Neural crest cell (in vitro differentiated cells): ENCODE results near the gene ATP8B1. TPM values are rescaled to one million over a fixed set of nuclear protein-coding genes. Genes with fewer than 3 reads are reported as not detected.

Experiments used
- DNase-seq: peaks from one replicate; pipeline ENCODE4 v3.0.0; 2021; ENCODE audit warnings: low read depth, mixed read lengths, low spot score
- H3K27ac Mint-ChIP-seq: one replicate; pipeline ENCODE4 v1.8.0; 2021; ENCODE audit warnings: mild to moderate bottlenecking, mixed read lengths; ENCODE audit not compliant: unreplicated experiment
- H3K27me3 Mint-ChIP-seq: 2 replicates; pipeline ENCODE4 v1.8.0; 2021; ENCODE audit warnings: low read depth, mild to moderate bottlenecking, mixed read lengths
- H3K36me3 Mint-ChIP-seq: 2 replicates; pipeline ENCODE4 v1.8.0; 2021; ENCODE audit warnings: low read depth, mild to moderate bottlenecking, mixed read lengths
- H3K4me1 Mint-ChIP-seq: 2 replicates; pipeline ENCODE4 v1.8.0; 2021; ENCODE audit warnings: mixed read lengths
- H3K4me3 Mint-ChIP-seq: one replicate; pipeline ENCODE4 v1.8.0; 2021; ENCODE audit warnings: mild to moderate bottlenecking, mixed read lengths
- H3K9me3 Mint-ChIP-seq: 2 replicates; pipeline ENCODE4 v1.8.0; 2021; ENCODE audit warnings: mixed read lengths
- CTCF ChIP-seq: fragments of 200-600 bp; sonication (generic); conservative IDR thresholded peaks from 2 replicates; pipeline ENCODE4 v1.5.0; 2021; ENCODE audit warnings: antibody characterized with exemption, mild to moderate bottlenecking
- total RNA-seq: library from RNA; stranded (reverse); gene quantifications from 2 replicates; pipeline ENCODE4 v1.2.1, GENCODE V29; 2021

Gene ATP8B1
- total RNA-seq, 1 donor from 2014 or later, result 0.05 TPM

GRCh38 chr18:57715073-57715472 lies 88.0 kb downstream of the ATP8B1 start:
- Mint-ChIP-seq H3K27ac (no peak overlapping the region), H3K27me3 (no peaks in the 10 kb centered on the region), H3K4me3 (no peak overlapping the region), H3K4me1 (peaks cover 25% of the 10 kb centered on the region), H3K9me3 (peaks cover 13% of the 10 kb centered on the region), H3K36me3 (peaks cover 16% of the 10 kb centered on the region)
- no peak for DNase-seq
- TF ChIP-seq CTCF, result no peak

- H3K27ac Mint-ChIP-seq, result peak overlapping the region; percentile 20
Observed at GRCh38 chr18:57710226-57710625, 92.9 kb downstream of the ATP8B1 start.

DNA sequence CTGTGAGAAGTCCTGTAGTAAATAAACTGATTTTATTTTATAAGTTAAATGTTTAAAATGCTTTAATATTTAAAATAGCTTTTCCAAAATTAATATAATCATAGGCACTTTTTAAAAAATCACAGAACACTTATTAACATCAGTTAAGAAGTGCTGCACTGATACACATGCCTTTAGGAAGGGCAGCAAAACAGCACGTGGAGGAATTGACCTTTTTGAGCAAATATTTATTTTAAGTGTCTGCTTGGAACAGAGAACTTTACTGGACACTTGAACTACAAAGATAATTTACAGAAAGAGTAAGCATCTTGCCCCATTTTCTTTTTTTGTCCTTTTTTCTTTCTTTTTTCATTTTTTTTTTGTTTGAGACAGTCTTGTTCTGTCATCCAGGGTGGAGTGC lies 93.8 kb downstream of the ATP8B1 start:
- no peak for DNase-seq
- H3K27me3 Mint-ChIP-seq, result no peaks in the 10 kb centered on the region
- no peak overlapping the region for H3K27ac Mint-ChIP-seq
- H3K36me3 Mint-ChIP-seq, result no peaks in the 10 kb centered on the region
- peaks cover 25% of the 10 kb centered on the region for H3K4me1 Mint-ChIP-seq
- no peaks in the 10 kb centered on the region for H3K9me3 Mint-ChIP-seq
- TF ChIP-seq CTCF, result no peak
- no peak overlapping the region for H3K4me3 Mint-ChIP-seq

More at GRCh38 chr18:57710226-57710625, 92.9 kb downstream of the ATP8B1 start:
- no peak for TF ChIP-seq CTCF
- no peaks in the 10 kb centered on the region for H3K27me3 Mint-ChIP-seq
- no peak for DNase-seq
- peaks cover 25% of the 10 kb centered on the region for H3K4me1 Mint-ChIP-seq
- H3K36me3 Mint-ChIP-seq, result peaks cover 5% of the 10 kb centered on the region
- no peak overlapping the region for H3K4me3 Mint-ChIP-seq
- H3K9me3 Mint-ChIP-seq, result peaks cover 5% of the 10 kb centered on the region

DNA sequence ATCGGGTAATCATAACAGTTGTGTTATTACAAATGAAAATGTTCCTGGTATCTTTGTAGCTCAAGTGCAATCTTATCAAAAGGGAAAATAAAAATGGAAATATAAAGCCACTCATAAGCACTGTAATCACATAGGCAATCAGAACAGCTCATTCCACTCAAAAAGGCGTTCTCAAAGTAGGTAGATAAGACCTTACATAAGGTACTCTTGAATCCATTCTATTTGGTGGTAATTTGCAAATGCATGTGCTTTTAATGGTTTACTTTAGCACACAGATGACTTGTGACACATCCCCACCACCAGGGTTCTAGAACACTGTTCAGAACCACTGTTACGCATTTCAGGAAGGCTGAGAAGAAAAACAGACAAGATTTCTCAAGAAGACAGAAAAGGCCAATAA lies 94.8 kb downstream of the ATP8B1 start:
- TF ChIP-seq CTCF, result peak; percentile 21
- no peak overlapping the region for H3K4me3 Mint-ChIP-seq
- H3K9me3 Mint-ChIP-seq, result no peaks in the 10 kb centered on the region

GRCh38 chr18:57705832-57706595 lies 97.1 kb downstream of the ATP8B1 start:
- H3K4me1 Mint-ChIP-seq, result peaks cover 10% of the 10 kb centered on the region
- H3K9me3 Mint-ChIP-seq, result no peaks in the 10 kb centered on the region
- no peak for TF ChIP-seq CTCF
- no peak overlapping the region for H3K27ac Mint-ChIP-seq
- no peaks in the 10 kb centered on the region for H3K27me3 Mint-ChIP-seq
- no peaks in the 10 kb centered on the region for H3K36me3 Mint-ChIP-seq
- no peak for DNase-seq
- H3K4me3 Mint-ChIP-seq, result no peak overlapping the region

More for the DNA sequence above, 94.8 kb downstream of the ATP8B1 start:
- no peaks in the 10 kb centered on the region for H3K27me3 Mint-ChIP-seq
- no peak overlapping the region for H3K27ac Mint-ChIP-seq
- DNase-seq, result no peak
- no peaks in the 10 kb centered on the region for H3K36me3 Mint-ChIP-seq
- H3K4me1 Mint-ChIP-seq, result peaks cover 25% of the 10 kb centered on the region
